H1 (cell line): Measurements from ENCODE around the gene POLR3A. TPM values are rescaled to one million over a fixed set of nuclear protein-coding genes. Genes with fewer than 3 reads are reported as not detected.

Experiments used
- CTCF ChIA-PET: fragments of 300-600 bp; sonication (Branson Sonifier 250); formaldehyde crosslinking; loops from one replicate; lab custom pipeline; 2021; ENCODE audit not compliant: partially characterized antibody; lab: Charles Lee
- POLR2A ChIA-PET: fragments of 300-600 bp; sonication (Branson Sonifier 250); formaldehyde crosslinking; loops from one replicate; lab custom pipeline; 2021; ENCODE audit warnings: inconsistent platforms; ENCODE audit not compliant: partially characterized antibody; lab: Charles Lee
- DNase-seq, 2 experiments: peaks; one replicate each; pipeline versions ENCODE4 v3.0.0 to v3.0.0-alpha.2; 2010 to 2022; ENCODE audit warnings: low spot score in 2 of 2, low read depth in 1 of 2, mixed read lengths in 1 of 2
- FAIRE-seq: peaks from 2 replicates; lab custom pipeline; 2011; peaks lifted over from hg19 to GRCh38; lab: Jason Lieb, UNC
- H2AFZ ChIP-seq: 2 replicates; pipeline ENCODE4 v1.8.1; 2012; ENCODE audit warnings: low read length, inconsistent platforms
- H2AK5ac ChIP-seq: 2 replicates; pipeline ENCODE4 v1.6.1; 2013; ENCODE audit warnings: low read depth, low read length
- H2BK120ac ChIP-seq: replicated peaks from 2 replicates; pipeline ENCODE3; 2013; ENCODE audit warnings: low read depth, low read length, inconsistent platforms
- H2BK12ac ChIP-seq: 2 replicates; pipeline ENCODE4 v1.6.1; 2013; ENCODE audit warnings: low read depth, low read length
- H2BK15ac ChIP-seq: 2 replicates; pipeline ENCODE4 v1.6.1; 2013; ENCODE audit warnings: low read length
- H2BK20ac ChIP-seq: 2 replicates; pipeline ENCODE4 v1.6.1; 2013; ENCODE audit warnings: low read length
- H2BK5ac ChIP-seq: 2 replicates; pipeline ENCODE4 v1.6.1; 2013; ENCODE audit warnings: low read depth, low read length
- H3K14ac ChIP-seq: 2 replicates; pipeline ENCODE4 v1.6.1; 2013; ENCODE audit warnings: inconsistent platforms; ENCODE audit not compliant: insufficient read length
- H3K18ac ChIP-seq: 2 replicates; pipeline ENCODE4 v1.6.1; 2013; ENCODE audit warnings: low read length; ENCODE audit errors: extremely low read depth
- H3K23ac ChIP-seq: 2 replicates; pipeline ENCODE4 v1.6.1; 2013; ENCODE audit warnings: inconsistent platforms; ENCODE audit not compliant: insufficient read length
- H3K23me2 ChIP-seq: 2 replicates; pipeline ENCODE4 v1.6.1; 2013; ENCODE audit warnings: low read depth, low read length
- H3K27ac ChIP-seq: 2 replicates; pipeline ENCODE4 v1.6.1; 2011; ENCODE audit warnings: low read depth, low read length, inconsistent platforms
- H3K27me3 ChIP-seq, 4 experiments: replicated peaks in 1 of 4; 1 replicate in 1 of 4; 2 replicates in 3 of 4; pipeline versions ENCODE4 v1.6.1 to v1.8.1; 2011 to 2013; ENCODE audit warnings: low read length in 3 of 4, mild to moderate bottlenecking in 3 of 4, inconsistent platforms in 2 of 4, mixed read lengths in 2 of 4, moderate library complexity in 1 of 4; ENCODE audit not compliant: control insufficient read depth in 3 of 4, insufficient read depth in 3 of 4; ENCODE audit errors: extremely low read depth in 1 of 4
- H3K36me3 ChIP-seq, 4 experiments: 2 replicates each; pipeline versions ENCODE4 v1.6.1 to v1.8.1; 2011 to 2013; ENCODE audit warnings: mild to moderate bottlenecking in 4 of 4, low read length in 3 of 4, moderate library complexity in 2 of 4, control low read depth in 1 of 4, inconsistent platforms in 1 of 4; ENCODE audit not compliant: insufficient read depth in 4 of 4, control insufficient read depth in 2 of 4
- H3K4ac ChIP-seq: replicated peaks from 2 replicates; pipeline ENCODE3; 2013; ENCODE audit warnings: low read length, low read depth, mixed read lengths, inconsistent platforms; ENCODE audit not compliant: insufficient read length
- H3K4me1 ChIP-seq, 4 experiments: replicated peaks in 1 of 4; 1 replicate in 1 of 4; 2 replicates in 3 of 4; pipeline versions ENCODE4 v1.6.1 to v1.8.1; 2011 to 2013; ENCODE audit warnings: low read length in 3 of 4, inconsistent platforms in 2 of 4, mixed read lengths in 1 of 4; ENCODE audit not compliant: insufficient read depth in 4 of 4, control insufficient read depth in 3 of 4
- H3K4me2 ChIP-seq, 2 experiments: 2 replicates each; pipeline versions ENCODE4 v1.6.1 to v1.8.1; 2011 to 2013; ENCODE audit warnings: low read depth in 2 of 2, low read length in 2 of 2, control low read depth in 1 of 2, inconsistent platforms in 1 of 2, mild to moderate bottlenecking in 1 of 2; ENCODE audit not compliant: insufficient read depth in 1 of 2
- H3K4me3 ChIP-seq, 4 experiments: fragments of 200-600, 300-600 bp in 1 of 4; sonication (generic), shearing (Covaris generic), sonication (Bioruptor Twin) in 1 of 4; 2 replicates each; pipeline versions ENCODE4 v1.5.1 to v1.8.1; 2011 to 2016; ENCODE audit warnings: low read length in 4 of 4, low read depth in 3 of 4, control low read depth in 2 of 4, inconsistent platforms in 2 of 4, mild to moderate bottlenecking in 2 of 4, mixed read lengths in 1 of 4, moderate library complexity in 1 of 4; ENCODE audit not compliant: insufficient read depth in 2 of 4; ENCODE audit errors: extremely low read depth in 1 of 4
- H3K56ac ChIP-seq: replicated peaks from 2 replicates; pipeline ENCODE3; 2013; ENCODE audit warnings: low read depth, mild to moderate bottlenecking, mixed read lengths, low read length, inconsistent platforms; ENCODE audit not compliant: insufficient read length
- H3K79me1 ChIP-seq: 2 replicates; pipeline ENCODE4 v1.6.1; 2013; ENCODE audit warnings: low read depth, low read length, control low read depth
- H3K79me2 ChIP-seq, 2 experiments: 2 replicates each; pipeline versions ENCODE4 v1.6.1 to v1.8.1; 2012 to 2013; ENCODE audit warnings: low read length in 2 of 2, mild to moderate bottlenecking in 2 of 2, inconsistent platforms in 1 of 2; ENCODE audit not compliant: insufficient read depth in 2 of 2, control insufficient read depth in 1 of 2
- H3K9ac ChIP-seq, 4 experiments: replicated peaks in 1 of 4; 1 replicate in 1 of 4; 2 replicates in 3 of 4; pipeline versions ENCODE4 v1.6.1 to v1.8.1; 2011 to 2013; ENCODE audit warnings: low read depth in 3 of 4, low read length in 3 of 4, control low read depth in 2 of 4, mild to moderate bottlenecking in 2 of 4, moderate library complexity in 2 of 4, inconsistent platforms in 1 of 4; ENCODE audit errors: extremely low read depth in 1 of 4
- H3K9me3 ChIP-seq, 2 experiments: 2 replicates each; pipeline versions ENCODE4 v1.6.1 to v1.8.1; 2012 to 2013; ENCODE audit warnings: mild to moderate bottlenecking in 2 of 2, moderate library complexity in 2 of 2, control low read depth in 1 of 2, inconsistent platforms in 1 of 2, low read depth in 1 of 2, low read length in 1 of 2, mixed read lengths in 1 of 2; ENCODE audit not compliant: insufficient read depth in 2 of 2
- H4K20me1 ChIP-seq, 2 experiments: replicated peaks in 1 of 2; 2 replicates each; pipeline versions ENCODE3 to v1.8.1; 2011 to 2013; ENCODE audit warnings: inconsistent platforms in 2 of 2, low read length in 2 of 2, mild to moderate bottlenecking in 1 of 2; ENCODE audit not compliant: insufficient read depth in 2 of 2, control insufficient read depth in 1 of 2
- H4K5ac ChIP-seq: 2 replicates; pipeline ENCODE4 v1.6.1; 2013; ENCODE audit warnings: low read length, low read depth, mixed read lengths, inconsistent platforms; ENCODE audit not compliant: insufficient read length
- H4K8ac ChIP-seq: 2 replicates; pipeline ENCODE4 v1.8.0; 2013; ENCODE audit warnings: mild to moderate bottlenecking, moderate library complexity, low read length, inconsistent platforms; ENCODE audit not compliant: insufficient read depth; ENCODE audit errors: extremely low read depth
- H4K91ac ChIP-seq: replicated peaks from 2 replicates; pipeline ENCODE3; 2013; ENCODE audit warnings: low read length, mixed read lengths, inconsistent platforms; ENCODE audit not compliant: insufficient read length
- ASH2L ChIP-seq: fragments of 200-600, 300-600 bp; sonication (generic); IDR thresholded peaks from one replicate; pipeline ENCODE4 v1.7.1; 2017; ENCODE audit warnings: low read length
- CEBPB ChIP-seq: IDR thresholded peaks from 2 replicates; pipeline ENCODE4 v1.6.1; 2012; ENCODE audit warnings: low read depth, low read length
- CREB1 ChIP-seq: IDR thresholded peaks from 2 replicates; pipeline ENCODE4 v1.6.1; 2012; ENCODE audit warnings: inconsistent platforms
- CTBP2 ChIP-seq: IDR thresholded peaks from 2 replicates; pipeline ENCODE4 v1.7.0; 2011; ENCODE audit warnings: borderline replicate concordance, mild to moderate bottlenecking, moderate library complexity, mixed read lengths, low read length; ENCODE audit not compliant: insufficient read depth, insufficient read length
- GTF2F1 ChIP-seq: IDR thresholded peaks from 2 replicates; pipeline ENCODE4 v1.6.1; 2012; ENCODE audit warnings: low read depth, low read length, improper control_type of control experiment, borderline replicate concordance
- NANOG ChIP-seq: IDR thresholded peaks from 2 replicates; pipeline ENCODE4 v1.6.1; 2011; ENCODE audit warnings: low read length, low read depth, mild to moderate bottlenecking, inconsistent platforms; ENCODE audit not compliant: insufficient read depth, poor library complexity, severe bottlenecking
- SP2 ChIP-seq: IDR thresholded peaks from 2 replicates; pipeline ENCODE4 v1.6.1; 2012; ENCODE audit warnings: mild to moderate bottlenecking, low read length, inconsistent platforms
- WGBS, 2 experiments: shearing (Covaris generic) in 1 of 2; methylation state at CpG; one replicate each; pipeline versions ENCODE4 v1.1.6 to v1.1.7; 2013 to 2015; ENCODE audit warnings: low lambda C conversion rate in 2 of 2, mixed read lengths in 2 of 2, inconsistent platforms in 1 of 2, low coverage in 1 of 2, missing lambda C conversion rate in 1 of 2; ENCODE audit not compliant: insufficient replicate concordance in 2 of 2, insufficient coverage in 1 of 2, insufficient read length in 1 of 2; ENCODE audit errors: extremely low coverage in 1 of 2, missing lambda C conversion rate in 1 of 2; 5-methylcytosine and 5-hydroxymethylcytosine counted together
- polyA plus RNA-seq, 7 experiments: library from polyadenylated mRNA; depleted of rRNA in 3 of 7; stranded (reverse) in 5 of 7; unstranded in 2 of 7; fragments of >200 nt in 5 of 7; fragments of 200-250 nt in 2 of 7; gene quantifications; 1 replicate in 5 of 7; 2 replicates in 1 of 7; 4 replicates in 1 of 7; pipeline versions ENCODE4 v1.2.1 to v1.2.3, GENCODE V29; 2011 to 2013; ENCODE audit warnings: missing spikeins in 2 of 7, mixed read lengths in 2 of 7
- total RNA-seq: library from RNA; stranded (reverse); fragmentation: NEBNext Ultra II Directional; extraction: Animal tissue kit (Norgen Biotek cat#: 25700); gene quantifications from 2 replicates; pipeline ENCODE4 v1.2.1, GENCODE V29; 2021
- TF ChIP-seq, protein P1 (sequence below), 3 experiments: IDR thresholded peaks; 1 replicate in 2 of 3; 2 replicates in 1 of 3; pipeline versions ENCODE4 v1.5.1 to v1.6.1; 2011; ENCODE audit warnings: low read length in 3 of 3, mild to moderate bottlenecking in 3 of 3, inconsistent platforms in 2 of 3, low read depth in 1 of 3, moderate library complexity in 1 of 3; ENCODE audit not compliant: insufficient read depth in 1 of 3; ENCODE audit errors: control extremely low read depth in 1 of 3

POLR3A gene
- total and polyA plus RNA-seq, 2 of the 8 experiments (the other 6 are each of a cell fraction or from before 2014, with no cell fraction given) = 11.3 to 38.6 TPM

DNA sequence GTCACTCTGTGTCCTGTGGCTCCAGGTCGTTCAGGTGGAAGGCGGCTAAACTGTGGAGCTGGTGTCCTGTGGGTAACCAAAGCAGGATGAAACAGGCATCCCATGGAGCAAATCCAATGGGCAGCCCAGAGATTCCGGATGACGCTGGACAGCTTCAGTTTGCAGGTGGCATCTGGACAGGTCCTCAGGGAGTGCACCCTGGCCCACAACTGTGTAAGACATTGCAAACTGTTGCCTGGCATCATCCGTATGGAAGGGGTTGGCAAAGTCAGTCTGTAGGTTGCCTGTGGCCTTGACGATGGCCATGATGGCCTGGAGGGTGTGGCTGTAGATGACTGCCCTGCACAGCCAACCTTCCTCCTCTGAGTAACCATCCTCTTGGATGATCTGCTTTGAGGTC, 39.8 kb upstream of the POLR3A start:
- CTCF ChIA-PET = interaction anchor here (0.6 to 1.6 kb wide), 3 partner anchors 14 to 95 kb away, joined by 3 to 4 read pairs (median 4); no protein-coding TSS in a partner anchor

More for the DNA sequence above, 39.8 kb upstream of the POLR3A start:
- H2BK5ac ChIP-seq = no peak overlapping the region
- no peak overlapping the region for H2BK15ac ChIP-seq
- no peak overlapping the region for H4K8ac ChIP-seq
- H3K14ac ChIP-seq = no peak overlapping the region
- POLR2A ChIA-PET = interaction anchor here (2.1 kb wide), 1 partner anchor 28 kb away, joined by 7 read pairs; no protein-coding TSS in a partner anchor
- no peak overlapping the region for H3K18ac ChIP-seq
- H3K23ac ChIP-seq = no peak overlapping the region
- H4K20me1 ChIP-seq = no peaks in the 10 kb centered on the region
- H3K9ac ChIP-seq = no peak overlapping the region
- DNase-seq (no peak), FAIRE-seq (no peak)
- no peak overlapping the region for H3K56ac ChIP-seq
- no peak overlapping the region for H3K4me2 ChIP-seq
- no peak overlapping the region for H4K91ac ChIP-seq
- H2BK120ac ChIP-seq = no peak overlapping the region
- H2BK20ac ChIP-seq = no peak overlapping the region
- WGBS, 2 experiments = 98% methylated on average over 6 of the region's 6 CpGs; no CpG with 5 or more reads in 1 of the 2 experiments
- no peaks in the 10 kb centered on the region for H3K79me1 ChIP-seq
- no peaks in the 10 kb centered on the region for H3K9me3 ChIP-seq
- H2BK12ac ChIP-seq = no peak overlapping the region
- H3K27me3 ChIP-seq = no peaks in the 10 kb centered on the region
- no peak overlapping the region for H2AK5ac ChIP-seq
- H4K5ac ChIP-seq = no peak overlapping the region
- H3K4me1 ChIP-seq = peaks cover 0 to 4% (median 0%) of the 10 kb centered on the region in 4 experiments; a peak in 2 of 7 replicates
- TF ChIP-seq SP2 (no peak), CTBP2 (no peak), CREB1 (no peak), NANOG (no peak), CEBPB (no peak), GTF2F1 (no peak), ASH2L (no peak)
- TF ChIP-seq, protein P1, sequence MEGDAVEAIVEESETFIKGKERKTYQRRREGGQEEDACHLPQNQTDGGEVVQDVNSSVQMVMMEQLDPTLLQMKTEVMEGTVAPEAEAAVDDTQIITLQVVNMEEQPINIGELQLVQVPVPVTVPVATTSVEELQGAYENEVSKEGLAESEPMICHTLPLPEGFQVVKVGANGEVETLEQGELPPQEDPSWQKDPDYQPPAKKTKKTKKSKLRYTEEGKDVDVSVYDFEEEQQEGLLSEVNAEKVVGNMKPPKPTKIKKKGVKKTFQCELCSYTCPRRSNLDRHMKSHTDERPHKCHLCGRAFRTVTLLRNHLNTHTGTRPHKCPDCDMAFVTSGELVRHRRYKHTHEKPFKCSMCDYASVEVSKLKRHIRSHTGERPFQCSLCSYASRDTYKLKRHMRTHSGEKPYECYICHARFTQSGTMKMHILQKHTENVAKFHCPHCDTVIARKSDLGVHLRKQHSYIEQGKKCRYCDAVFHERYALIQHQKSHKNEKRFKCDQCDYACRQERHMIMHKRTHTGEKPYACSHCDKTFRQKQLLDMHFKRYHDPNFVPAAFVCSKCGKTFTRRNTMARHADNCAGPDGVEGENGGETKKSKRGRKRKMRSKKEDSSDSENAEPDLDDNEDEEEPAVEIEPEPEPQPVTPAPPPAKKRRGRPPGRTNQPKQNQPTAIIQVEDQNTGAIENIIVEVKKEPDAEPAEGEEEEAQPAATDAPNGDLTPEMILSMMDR (IDR thresholded peaks at IDR 0.05; ENCODE audit: control extremely low read depth in 1 of 3, insufficient read depth in 1 of 3, low read depth in 1 of 3, low read length in 3 of 3) = no peak
- no peak overlapping the region for H3K4me3 ChIP-seq
- no peak overlapping the region for H2AFZ ChIP-seq
- H3K27ac ChIP-seq = no peak overlapping the region
- no peaks in the 10 kb centered on the region for H3K79me2 ChIP-seq
- no peak overlapping the region for H3K4ac ChIP-seq
- no peaks in the 10 kb centered on the region for H3K23me2 ChIP-seq
- H3K36me3 ChIP-seq = no peaks in the 10 kb centered on the region
